HG02938 (cell line): Measurements from ENCODE around the gene TMC3.

Source experiments
- ATAC-seq: cut with Tn5 transposase; IDR thresholded peaks from one replicate; pipeline ENCODE4 v1.9.1; 2021; ENCODE audit warnings: mild to moderate bottlenecking, moderate library complexity; ENCODE audit not compliant: unreplicated experiment

The TMC3 gene

DNA sequence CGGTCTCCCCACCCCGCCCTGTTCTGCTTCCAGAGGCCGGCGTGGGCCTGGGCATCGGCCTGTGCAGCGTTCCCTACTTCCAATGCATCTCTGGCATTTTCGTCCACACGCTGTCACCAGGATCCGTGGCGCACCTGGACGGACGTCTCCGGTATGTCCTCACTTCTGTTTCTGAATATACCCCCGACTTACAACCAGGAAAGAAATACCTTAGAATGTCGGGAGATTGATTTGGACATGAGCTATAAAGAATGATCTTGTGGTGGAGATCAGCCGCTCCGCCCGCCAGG lies 91.5 kb downstream of the TMC3 start:
- no peak for ATAC-seq

DNA sequence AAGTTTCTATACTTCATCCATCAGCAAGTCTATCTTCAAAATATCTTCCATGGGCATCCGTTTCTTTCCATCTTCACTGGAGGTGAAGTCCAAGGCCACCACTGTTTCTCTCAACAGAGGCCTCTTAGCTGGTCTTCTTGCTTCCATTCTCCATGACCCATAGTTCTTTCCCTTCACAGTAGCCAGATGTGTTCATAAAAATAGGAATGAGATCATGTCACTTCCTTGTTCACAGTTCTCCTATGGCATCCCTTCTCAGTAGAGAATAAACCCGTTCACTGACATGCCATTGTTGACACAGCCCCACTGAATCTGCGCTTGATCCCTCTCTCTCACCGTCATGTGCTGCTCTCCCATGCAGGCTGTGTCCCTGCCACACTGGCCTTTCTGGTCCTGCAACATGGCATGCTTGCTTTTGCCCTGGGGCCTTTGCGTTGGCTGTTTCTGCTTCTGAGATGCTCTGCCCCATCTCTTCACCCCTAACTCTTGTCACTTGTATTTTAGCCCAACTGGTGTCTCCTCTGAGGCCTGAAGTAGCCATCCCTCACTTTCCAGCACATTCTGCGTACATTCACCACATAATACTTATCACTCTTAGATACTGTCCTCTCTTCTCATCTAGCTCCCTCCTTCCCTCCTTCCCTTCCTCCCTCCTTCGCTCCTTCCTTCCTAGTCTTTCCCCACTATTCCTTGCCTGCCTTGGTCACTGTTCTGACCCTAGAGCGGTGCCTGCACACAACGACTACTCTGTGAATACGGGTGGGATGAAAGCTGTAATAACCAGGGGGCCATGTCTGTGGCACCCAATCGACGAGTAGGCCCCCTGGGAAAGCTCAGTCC lies 92.0 kb downstream of the TMC3 start:
- no peak for ATAC-seq

DNA sequence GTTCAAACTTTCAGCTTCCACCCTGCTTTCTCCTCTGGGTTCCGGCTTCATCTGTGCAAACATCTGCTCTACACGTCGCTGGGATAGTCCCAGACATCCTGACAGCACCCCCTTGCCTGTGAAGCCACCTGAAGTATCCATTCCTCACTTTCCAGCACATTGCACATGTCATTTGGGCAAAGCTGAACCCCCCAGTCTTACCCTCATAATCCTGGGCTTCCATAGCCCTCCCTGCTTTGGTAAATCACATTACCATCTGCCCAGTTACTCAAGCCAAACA lies 92.6 kb downstream of the TMC3 start:
- no peak for ATAC-seq
